Colonic mucosa (tissue), 4 donors: Measurements from ENCODE around the gene ZKSCAN1. TPM values are rescaled to one million over a fixed set of nuclear protein-coding genes. Genes with fewer than 3 reads are reported as not detected.
"Not testable (repeated sequence)": the region's sequence is repeated elsewhere in the genome, so short reads cannot be mapped to it uniquely, and the experiment has no call there.

Experiments used
- DNase-seq: peaks from one replicate; pipeline ENCODE4 v3.0.0-alpha.2; 2020
- H3K27ac ChIP-seq: fragments of 200-600 bp; one replicate; pipeline ENCODE4 v1.8.0; 2021
- H3K27me3 ChIP-seq: fragments of 200-600 bp; one replicate; pipeline ENCODE4 v1.8.0; 2021
- H3K36me3 ChIP-seq: fragments of 200-600 bp; one replicate; pipeline ENCODE4 v1.8.0; 2021
- H3K4me1 ChIP-seq: fragments of 200-600 bp; one replicate; pipeline ENCODE4 v1.8.0; 2021; ENCODE audit warnings: mild to moderate bottlenecking
- H3K4me3 ChIP-seq: fragments of 200-600 bp; one replicate; pipeline ENCODE4 v1.8.0; 2021
- H3K9ac ChIP-seq, 2 donors: one replicate each; pipeline ENCODE4 v1.7.0; 2013; ENCODE audit warnings: control low read depth in 2 of 2, low read depth in 2 of 2, low read length in 2 of 2
- H3K9me3 ChIP-seq: fragments of 200-600 bp; one replicate; pipeline ENCODE4 v1.8.0; 2021
- CTCF ChIP-seq: fragments of 200-600 bp; IDR thresholded peaks from one replicate; pipeline ENCODE4 v1.8.0; 2022; ENCODE audit warnings: antibody characterized with exemption, mild to moderate bottlenecking
- intact Hi-C: fragments of 100-400 bp; cut with DNase I; formaldehyde crosslinking; loops from one replicate; pipeline ENCODE4 v1.14.1; 2022
- total RNA-seq, 2 donors: library from RNA; stranded (reverse); fragmentation: NEBNext Ultra II Directional in 1 of 2; extraction: Animal tissue kit (Norgen Biotek cat#: 25700) in 1 of 2; gene quantifications; one replicate each; pipeline ENCODE4 v1.2.1, GENCODE V29; 2021
- donor health status: healthy.
- donor health status: DM: no; HTN: no; CAD: no.
- donor health status: DM: no; HTN: no; CAD: no.

Gene ZKSCAN1
- total RNA-seq, 2 donors from 2014 or later: 96.1 to 147 TPM

GRCh38 chr7:99987846-99988245 lies 27.6 kb upstream of the ZKSCAN1 start:
- intact Hi-C loops: no loop called here
- TF ChIP-seq CTCF: no peak
- H3K4me1 ChIP-seq: no peaks in the 10 kb centered on the region
- no peaks in the 10 kb centered on the region for H3K9me3 ChIP-seq
- no peak overlapping the region for H3K9ac ChIP-seq
- DNase-seq: no peak
- no peaks in the 10 kb centered on the region for H3K27me3 ChIP-seq
- H3K27ac ChIP-seq: no peak overlapping the region
- H3K4me3 ChIP-seq: no peak overlapping the region
- no peaks in the 10 kb centered on the region for H3K36me3 ChIP-seq

GRCh38 chr7:99990460-99990852 lies 24.9 kb upstream of the ZKSCAN1 start:
- DNase-seq: no peak

GRCh38 chr7:99991543-99991942 lies 23.9 kb upstream of the ZKSCAN1 start:
- H3K9ac ChIP-seq, H3K4me1 ChIP-seq, H3K27ac ChIP-seq, DNase-seq, H3K36me3 ChIP-seq, H3K4me3 ChIP-seq, H3K9me3 ChIP-seq, H3K27me3 ChIP-seq: not testable (repeated sequence)
- intact Hi-C loops: loop anchor here (5.0 kb wide), 4 partner anchors 51 to 141 kb away; partner anchors contain the start of gene ZNF3

More at GRCh38 chr7:99990460-99990852, 24.9 kb upstream of the ZKSCAN1 start:
- no peak overlapping the region for H3K4me3 ChIP-seq
- no peak for TF ChIP-seq CTCF
- intact Hi-C loops: loop anchor here (5.0 kb wide), 4 partner anchors 52 to 142 kb away; partner anchors contain the start of gene ZNF3
- H3K36me3 ChIP-seq: no peaks in the 10 kb centered on the region
- no peaks in the 10 kb centered on the region for H3K9me3 ChIP-seq
- H3K27me3 ChIP-seq: no peaks in the 10 kb centered on the region
- no peak overlapping the region for H3K27ac ChIP-seq
- peak overlapping the region in 1 of 2 donors; percentile 8 for H3K9ac ChIP-seq
- H3K4me1 ChIP-seq: no peaks in the 10 kb centered on the region

DNA sequence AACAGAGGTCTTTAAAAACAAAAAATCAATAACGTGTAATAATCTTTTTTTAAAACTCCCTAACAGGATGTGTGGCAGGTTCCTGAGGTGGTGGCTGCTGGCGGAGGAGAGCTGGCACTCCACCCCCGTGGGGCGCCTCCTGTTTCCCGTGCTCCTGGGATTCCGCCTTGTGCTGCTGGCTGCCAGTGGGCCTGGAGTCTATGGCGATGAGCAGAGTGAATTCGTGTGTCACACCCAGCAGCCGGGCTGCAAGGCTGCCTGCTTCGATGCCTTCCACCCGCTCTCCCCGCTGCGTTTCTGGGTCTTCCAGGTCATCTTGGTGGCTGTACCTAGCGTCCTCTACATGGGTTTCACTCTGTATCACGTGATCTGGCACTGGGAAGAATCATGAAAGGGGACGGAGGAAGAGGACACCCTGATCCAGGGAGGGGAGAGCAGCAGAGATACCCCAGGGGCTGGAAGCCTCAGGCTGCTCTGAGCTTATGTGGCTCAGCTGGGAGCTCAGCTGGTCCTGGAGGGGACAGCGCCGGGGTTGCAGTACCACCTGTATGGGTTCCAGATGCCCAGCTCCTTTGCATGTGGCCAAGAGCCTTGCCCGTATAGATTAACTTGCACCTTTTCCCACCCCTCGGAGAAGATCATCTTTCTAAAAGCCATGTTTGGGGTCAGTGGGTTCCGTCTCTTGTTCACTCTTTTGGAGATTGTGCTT lies 22.9 kb upstream of the ZKSCAN1 start:
- Histone ChIP-seq H3K4me3 (no peak overlapping the region), H3K9ac (peak overlapping the region in 1 of 2 donors; percentile 34), H3K36me3 (no peaks in the 10 kb centered on the region), H3K27me3 (no peaks in the 10 kb centered on the region), H3K27ac (no peak overlapping the region), H3K9me3 (no peaks in the 10 kb centered on the region), H3K4me1 (no peaks in the 10 kb centered on the region)
- intact Hi-C loops: loop anchor here (5.0 kb wide), 4 partner anchors 50 to 140 kb away; partner anchors contain the start of gene ZNF3
- TF ChIP-seq CTCF: no peak
- no peak for DNase-seq

GRCh38 chr7:99994819-99995218 lies 20.6 kb upstream of the ZKSCAN1 start:
- H3K9me3 ChIP-seq: no peaks in the 10 kb centered on the region
- no peak overlapping the region for H3K4me3 ChIP-seq
- no peaks in the 10 kb centered on the region for H3K36me3 ChIP-seq
- intact Hi-C loops: loop anchor here (5.0 kb wide), 4 partner anchors 47 to 137 kb away; partner anchors contain the start of gene ZNF3
- H3K9ac ChIP-seq: no peak overlapping the region
- no peaks in the 10 kb centered on the region for H3K27me3 ChIP-seq
- DNase-seq: no peak
- H3K27ac ChIP-seq: no peak overlapping the region
- H3K4me1 ChIP-seq: no peaks in the 10 kb centered on the region
- no peak for TF ChIP-seq CTCF
